GM12878 (cell line): ENCODE data around the gene GDA. TPM values are rescaled to one million over a fixed set of nuclear protein-coding genes. Genes with fewer than 3 reads are reported as not detected.

Experiments used
- ATAC-seq: fragments of 200-7000 bp; cut with Tn5 transposase; 3 replicates; pipeline ENCODE4 v1.9.1; 2020; ENCODE audit warnings: mild to moderate bottlenecking, moderate library complexity
- BruUV-seq: library from RNA; stranded (reverse); fragments of 400-500 nt; replicated peaks from 2 replicates; lab custom pipeline; 2021; lab: Mats Ljungman, UMichigan
- CTCF ChIA-PET: fragments of 300-600 bp; sonication (Branson Sonifier 250); formaldehyde crosslinking; extraction: SDS; loops from one replicate; lab custom pipeline; 2021; ENCODE audit warnings: inconsistent platforms; lab: Yijun Ruan, JAX
- POLR2A ChIA-PET: fragments of 350-600 bp; formaldehyde crosslinking; extraction: SDS; loops from one replicate; lab custom pipeline; 2021; ENCODE audit warnings: inconsistent platforms; lab: Charles Lee
- RAD21 ChIA-PET: fragments of 300-600 bp; sonication (Branson Sonifier 250); formaldehyde crosslinking; loops from one replicate; lab custom pipeline; 2023; ENCODE audit warnings: antibody characterized with exemption; ENCODE audit not compliant: unreplicated experiment; lab: Charles Lee
- SMC1A ChIA-PET: fragments of 300-600 bp; sonication (Branson Sonifier 250); formaldehyde crosslinking; loops from one replicate; lab custom pipeline; 2023; ENCODE audit not compliant: unreplicated experiment, uncharacterized antibody; lab: Charles Lee
- DNase-seq: peaks from one replicate; pipeline ENCODE4 v3.0.0-alpha.2; 2011; ENCODE audit warnings: low read depth, low spot score
- FAIRE-seq: peaks from 3 replicates; lab custom pipeline; 2011; peaks lifted over from hg19 to GRCh38; lab: Jason Lieb, UNC
- H2AFZ ChIP-seq: 2 replicates; pipeline ENCODE4 v1.6.0; 2011; ENCODE audit warnings: low read depth, low read length, control low read depth; ENCODE audit not compliant: control insufficient read depth
- H3K27ac ChIP-seq: 2 replicates; pipeline ENCODE4 v1.5.1; 2011; ENCODE audit warnings: control low read depth; ENCODE audit not compliant: control insufficient read depth, insufficient read depth
- H3K27me3 ChIP-seq, 2 experiments: replicated peaks in 1 of 2; 2 replicates each; pipeline versions ENCODE4 v1.6.0 to v1.6.1; 2011; ENCODE audit warnings: low read length in 1 of 2; ENCODE audit not compliant: control insufficient read depth in 2 of 2, insufficient read depth in 2 of 2
- H3K36me3 ChIP-seq, 2 experiments: 2 replicates each; pipeline ENCODE4 v1.5.1; 2011; ENCODE audit warnings: low read length in 1 of 2; ENCODE audit not compliant: control insufficient read depth in 2 of 2, insufficient read depth in 2 of 2
- H3K4me1 ChIP-seq: 2 replicates; pipeline ENCODE4 v1.6.1; 2011; ENCODE audit warnings: mild to moderate bottlenecking, low read length, moderate library complexity, mixed read lengths; ENCODE audit not compliant: control insufficient read depth, insufficient read depth
- H3K4me2 ChIP-seq: 2 replicates; pipeline ENCODE4 v1.6.0; 2011; ENCODE audit warnings: control low read depth; ENCODE audit not compliant: control insufficient read depth, insufficient read depth
- H3K4me3 ChIP-seq: fragments of 200-600 bp; sonication (generic); 2 replicates; pipeline ENCODE4 v1.5.1; 2016
- H3K79me2 ChIP-seq: 2 replicates; pipeline ENCODE4 v1.6.0; 2011; ENCODE audit warnings: low read length; ENCODE audit not compliant: control insufficient read depth, insufficient read depth
- H3K9ac ChIP-seq: 2 replicates; pipeline ENCODE4 v1.8.0; 2011; ENCODE audit warnings: low read length, control low read depth, mixed read lengths; ENCODE audit not compliant: control insufficient read depth, insufficient read depth
- H3K9me3 ChIP-seq: replicated peaks from 3 replicates; pipeline ENCODE4 v1.5.1; 2011; ENCODE audit warnings: mild to moderate bottlenecking, low read length; ENCODE audit not compliant: control insufficient read depth, insufficient read depth
- H4K20me1 ChIP-seq: 2 replicates; pipeline ENCODE4 v1.6.0; 2011; ENCODE audit not compliant: control insufficient read depth, insufficient read depth
- CHD2 ChIP-seq: IDR thresholded peaks from 2 replicates; pipeline ENCODE4 v1.6.1; 2011; ENCODE audit warnings: low read depth, low read length, improper control_type of control experiment, borderline replicate concordance
- GATAD2B ChIP-seq: fragments of 450-650 bp; conservative IDR thresholded peaks from 2 replicates; pipeline ENCODE4 v1.6.1; 2017; ENCODE audit warnings: low read depth, mild to moderate bottlenecking, moderate library complexity
- HDAC6 ChIP-seq: fragments of 200-600 bp; sonication (generic); IDR thresholded peaks from one replicate; pipeline ENCODE4 v1.8.0; 2017; ENCODE audit warnings: antibody characterized with exemption; ENCODE audit not compliant: unreplicated experiment
- NFIC ChIP-seq: IDR thresholded peaks from 2 replicates; pipeline ENCODE4 v1.6.1; 2012; ENCODE audit warnings: low read depth, mild to moderate bottlenecking, inconsistent platforms, low read length, moderate library complexity
- NRF1 ChIP-seq: conservative IDR thresholded peaks from 2 replicates; pipeline ENCODE4 v1.6.1; 2011; ENCODE audit warnings: mild to moderate bottlenecking, low read depth, low read length, improper control_type of control experiment
- RUNX3 ChIP-seq: IDR thresholded peaks from 2 replicates; pipeline ENCODE4 v1.6.1; 2012; ENCODE audit warnings: low read length, inconsistent platforms
- SMARCA5 ChIP-seq: fragments of 450-650 bp; IDR thresholded peaks from 2 replicates; pipeline ENCODE4 v1.6.1; 2017; ENCODE audit warnings: mild to moderate bottlenecking
- YY1 ChIP-seq: IDR thresholded peaks from 2 replicates; pipeline ENCODE4 v1.6.1; 2011; ENCODE audit warnings: low read depth, mild to moderate bottlenecking, low read length
- WGBS: methylation state at CpG from one replicate; pipeline ENCODE4 v1.1.6; 2016; ENCODE audit warnings: low lambda C conversion rate; ENCODE audit not compliant: insufficient replicate concordance, insufficient coverage; ENCODE audit errors: missing lambda C conversion rate; 5-methylcytosine and 5-hydroxymethylcytosine counted together
- in situ Hi-C: fragments of 300-500 bp; cut with MboI; formaldehyde crosslinking; loops from 9 replicates; pipeline ENCODE4 v1.14.3; 2018; ENCODE audit warnings: mixed read lengths
- intact Hi-C: fragments of 100-400 bp; cut with micrococcal nuclease; formaldehyde crosslinking; loops from one replicate; pipeline ENCODE4 v1.14.2; 2022; ENCODE audit not compliant: unreplicated experiment
- polyA plus RNA-seq, 11 experiments: library from polyadenylated mRNA; depleted of rRNA in 4 of 11; unstranded in 6 of 11; stranded (reverse) in 5 of 11; fragments of >200 nt; fragmentation: Nextera tagmentation in 4 of 11; fragmentation: Illumina TruSeq in 1 of 11; extraction: Ambion mirVana in 4 of 11; extraction: Trizol in 1 of 11; gene quantifications; 1 replicate in 1 of 11; 2 replicates in 10 of 11; pipeline versions ENCODE4 v1.2.1 to v1.2.3, GENCODE V29; 2011 to 2016; ENCODE audit warnings: inconsistent platforms in 2 of 11, missing spikeins in 2 of 11, low read depth in 1 of 11
- total RNA-seq, 4 experiments: library from RNA; depleted of rRNA in 3 of 4; stranded (reverse); fragments of >200 nt in 3 of 4; fragmentation: Illumina TruSeq in 1 of 4; extraction: Trizol in 1 of 4; gene quantifications; 2 replicates each; pipeline versions ENCODE4 v1.2.1 to v1.2.3, GENCODE V29; 2013 to 2021
- TF ChIP-seq, protein P1 (sequence below): fragments of 450-650 bp; IDR thresholded peaks from 2 replicates; pipeline ENCODE4 v1.6.1; 2017; ENCODE audit warnings: low read depth, mild to moderate bottlenecking, moderate library complexity
- TF ChIP-seq, protein P2 (sequence below): fragments of 450-650 bp; formaldehyde crosslinking; IDR thresholded peaks from 2 replicates; pipeline ENCODE4 v1.4.0; 2020; ENCODE audit warnings: mild to moderate bottlenecking, moderate library complexity

The GDA gene
- total and polyA plus RNA-seq, 10 of the 15 experiments (the other 5 are each of a cell fraction or from before 2014, with no cell fraction given): 0.19 to 17.9 (median 0.48) TPM; not detected in 2

DNA sequence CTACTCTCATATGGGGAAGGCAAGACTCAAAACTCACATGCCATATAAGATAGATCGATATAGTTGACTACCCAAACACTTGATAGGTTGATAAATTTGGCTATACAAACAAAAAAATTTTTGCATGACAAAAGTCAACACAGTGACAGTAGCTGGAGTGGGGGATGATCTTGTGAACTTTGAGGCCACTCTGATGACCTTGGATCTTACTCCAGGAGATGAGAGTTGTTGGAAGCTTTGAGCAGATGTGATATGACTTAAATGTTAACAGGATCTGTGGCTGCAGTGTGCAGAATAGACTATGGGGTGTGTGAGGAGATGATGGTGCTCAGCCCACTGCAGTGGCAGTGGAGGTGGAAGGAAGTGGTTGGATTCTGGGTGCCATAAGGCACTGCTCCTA lies 114.3 kb downstream of the GDA start:
- no peaks in the 10 kb centered on the region for H3K79me2 ChIP-seq
- SMC1A ChIA-PET: interaction anchor here (0.9 to 1.0 kb wide), 3 partner anchors 60 to 224 kb away, joined by 3 to 5 read pairs (median 3); no protein-coding TSS in a partner anchor
- H3K4me1 ChIP-seq: no peaks in the 10 kb centered on the region
- no peaks in the 10 kb centered on the region for H4K20me1 ChIP-seq
- POLR2A ChIA-PET: interaction anchor here (0.5 kb wide), 1 partner anchor 377 kb away, joined by 3 read pairs; no protein-coding TSS in a partner anchor
- in situ Hi-C loops: no loop called here
- WGBS: 26% methylated on average over 1 of the region's 1 CpG
- H3K27ac ChIP-seq: no peak overlapping the region
- no peak overlapping the region for H3K9ac ChIP-seq
- TF ChIP-seq HDAC6 (no peak), NFIC (no peak), CHD2 (no peak), RUNX3 (no peak)
- TF ChIP-seq, all 136 proteins: peak for 0
- intact Hi-C loops: no loop called here
- no peak for ATAC-seq
- Histone ChIP-seq H3K4me2 (no peak overlapping the region), H3K36me3 (no peaks in the 10 kb centered on the region), H3K27me3 (no peaks in the 10 kb centered on the region), H3K4me3 (no peak overlapping the region), H2AFZ (no peak overlapping the region), H3K9me3 (no peaks in the 10 kb centered on the region)
- ChIA-PET RAD21 (interaction anchor here (1.1 kb wide), 1 partner anchor 60 kb away, joined by 3 read pairs; no protein-coding TSS in a partner anchor), CTCF (interaction anchor here (1.2 to 2.7 kb wide), 3 partner anchors 17 to 224 kb away, joined by 4 to 10 read pairs (median 8); no protein-coding TSS in a partner anchor)
- no peak for DNase-seq
- FAIRE-seq: no peak
- BruUV-seq: no TSS peak

DNA sequence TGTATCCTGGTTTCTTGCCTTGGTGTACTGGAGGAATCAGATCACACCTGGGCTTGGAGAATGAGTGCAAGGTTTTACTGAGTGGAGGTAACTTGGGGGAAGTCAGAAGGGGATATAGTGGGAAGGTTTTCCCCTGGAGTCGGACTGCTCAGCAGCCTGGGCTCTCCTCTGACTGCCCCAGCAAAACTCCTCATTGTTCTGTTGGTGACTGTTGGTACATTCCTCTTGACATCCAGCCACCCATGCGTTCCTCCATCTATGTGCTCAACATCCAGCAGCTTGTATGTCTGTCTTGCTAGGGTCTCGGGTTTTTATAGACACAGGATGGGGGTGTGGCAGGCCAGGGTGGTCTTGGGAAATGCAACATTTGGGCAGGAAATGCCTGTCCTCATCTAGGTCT lies 119.7 kb downstream of the GDA start:
- TF ChIP-seq, protein P1, sequence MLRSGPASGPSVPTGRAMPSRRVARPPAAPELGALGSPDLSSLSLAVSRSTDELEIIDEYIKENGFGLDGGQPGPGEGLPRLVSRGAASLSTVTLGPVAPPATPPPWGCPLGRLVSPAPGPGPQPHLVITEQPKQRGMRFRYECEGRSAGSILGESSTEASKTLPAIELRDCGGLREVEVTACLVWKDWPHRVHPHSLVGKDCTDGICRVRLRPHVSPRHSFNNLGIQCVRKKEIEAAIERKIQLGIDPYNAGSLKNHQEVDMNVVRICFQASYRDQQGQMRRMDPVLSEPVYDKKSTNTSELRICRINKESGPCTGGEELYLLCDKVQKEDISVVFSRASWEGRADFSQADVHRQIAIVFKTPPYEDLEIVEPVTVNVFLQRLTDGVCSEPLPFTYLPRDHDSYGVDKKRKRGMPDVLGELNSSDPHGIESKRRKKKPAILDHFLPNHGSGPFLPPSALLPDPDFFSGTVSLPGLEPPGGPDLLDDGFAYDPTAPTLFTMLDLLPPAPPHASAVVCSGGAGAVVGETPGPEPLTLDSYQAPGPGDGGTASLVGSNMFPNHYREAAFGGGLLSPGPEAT: no peak
- no peak for TF ChIP-seq NRF1
- no peak for TF ChIP-seq SMARCA5
- TF ChIP-seq, protein P2, sequence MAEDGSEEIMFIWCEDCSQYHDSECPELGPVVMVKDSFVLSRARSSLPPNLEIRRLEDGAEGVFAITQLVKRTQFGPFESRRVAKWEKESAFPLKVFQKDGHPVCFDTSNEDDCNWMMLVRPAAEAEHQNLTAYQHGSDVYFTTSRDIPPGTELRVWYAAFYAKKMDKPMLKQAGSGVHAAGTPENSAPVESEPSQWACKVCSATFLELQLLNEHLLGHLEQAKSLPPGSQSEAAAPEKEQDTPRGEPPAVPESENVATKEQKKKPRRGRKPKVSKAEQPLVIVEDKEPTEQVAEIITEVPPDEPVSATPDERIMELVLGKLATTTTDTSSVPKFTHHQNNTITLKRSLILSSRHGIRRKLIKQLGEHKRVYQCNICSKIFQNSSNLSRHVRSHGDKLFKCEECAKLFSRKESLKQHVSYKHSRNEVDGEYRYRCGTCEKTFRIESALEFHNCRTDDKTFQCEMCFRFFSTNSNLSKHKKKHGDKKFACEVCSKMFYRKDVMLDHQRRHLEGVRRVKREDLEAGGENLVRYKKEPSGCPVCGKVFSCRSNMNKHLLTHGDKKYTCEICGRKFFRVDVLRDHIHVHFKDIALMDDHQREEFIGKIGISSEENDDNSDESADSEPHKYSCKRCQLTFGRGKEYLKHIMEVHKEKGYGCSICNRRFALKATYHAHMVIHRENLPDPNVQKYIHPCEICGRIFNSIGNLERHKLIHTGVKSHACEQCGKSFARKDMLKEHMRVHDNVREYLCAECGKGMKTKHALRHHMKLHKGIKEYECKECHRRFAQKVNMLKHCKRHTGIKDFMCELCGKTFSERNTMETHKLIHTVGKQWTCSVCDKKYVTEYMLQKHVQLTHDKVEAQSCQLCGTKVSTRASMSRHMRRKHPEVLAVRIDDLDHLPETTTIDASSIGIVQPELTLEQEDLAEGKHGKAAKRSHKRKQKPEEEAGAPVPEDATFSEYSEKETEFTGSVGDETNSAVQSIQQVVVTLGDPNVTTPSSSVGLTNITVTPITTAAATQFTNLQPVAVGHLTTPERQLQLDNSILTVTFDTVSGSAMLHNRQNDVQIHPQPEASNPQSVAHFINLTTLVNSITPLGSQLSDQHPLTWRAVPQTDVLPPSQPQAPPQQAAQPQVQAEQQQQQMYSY: no peak
- TF ChIP-seq GATAD2B: no peak
- TF ChIP-seq YY1: no peak
- TF ChIP-seq, all 136 proteins: peak for 0
- ChIA-PET POLR2A (no interaction called here), RAD21 (interaction anchor here (2.3 to 16.7 kb wide), 3 partner anchors 11 to 231 kb away, joined by 7 to 365 read pairs (median 242); no protein-coding TSS in a partner anchor)

More for the DNA sequence above, 119.7 kb downstream of the GDA start:
- H3K4me2 ChIP-seq: no peak overlapping the region
- H3K9ac ChIP-seq: no peak overlapping the region
- DNase-seq: no peak
- H3K4me1 ChIP-seq: peaks cover 3% of the 10 kb centered on the region; the same call in 1 of the 2 replicates
- intact Hi-C loops (no loop called here), in situ Hi-C loops (no loop called here)
- CTCF ChIA-PET: interaction anchor here (0.6 to 15.6 kb wide), 4 partner anchors 9 to 469 kb away, joined by 3 to 468 read pairs (median 5); no protein-coding TSS in a partner anchor
- H4K20me1 ChIP-seq: no peaks in the 10 kb centered on the region
- H3K36me3 ChIP-seq: no peaks in the 10 kb centered on the region
- no peaks in the 10 kb centered on the region for H3K79me2 ChIP-seq
- no peak for ATAC-seq
- BruUV-seq: no TSS peak
- no peaks in the 10 kb centered on the region for H3K9me3 ChIP-seq
- H3K27ac ChIP-seq: no peak overlapping the region
- H2AFZ ChIP-seq: no peak overlapping the region
- H3K4me3 ChIP-seq: no peak overlapping the region
- no peak for FAIRE-seq
- 20% methylated on average over 3 of the region's 3 CpGs for WGBS
- SMC1A ChIA-PET: interaction anchor here (4.4 to 16.2 kb wide), 3 partner anchors 11 to 230 kb away, joined by 34 to 446 read pairs (median 367); no protein-coding TSS in a partner anchor
- H3K27me3 ChIP-seq: peaks cover 0 to 2% of the 10 kb centered on the region in 2 experiments; a peak in 1 of 4 replicates
